ENCODE data around the gene RGS1. TPM values are rescaled to one million over a fixed set of nuclear protein-coding genes. Genes with fewer than 3 reads are reported as not detected.

RGS1 gene
- total RNA-seq, 2 experiments from 2014 or later = 23.5 to 27.1 TPM

- Mint-ChIP-seq H3K27ac (peak overlapping the region; percentile 63), H3K9me3 (no peaks in the 10 kb centered on the region), H3K36me3 (peaks cover 2% of the 10 kb centered on the region), H3K27me3 (no peaks in the 10 kb centered on the region), H3K4me3 (no peak overlapping the region), H3K4me1 (ENCODE audit: low read depth) (peaks cover 49% of the 10 kb centered on the region)
- CTCF ChIA-PET = interaction anchor here (0.6 to 1.5 kb wide), 5 partner anchors 17 to 94 kb away, joined by 3 to 5 read pairs (median 4); no protein-coding TSS in a partner anchor
- POLR2A ChIA-PET = interaction anchor here (1.1 to 1.5 kb wide), 3 partner anchors 11 to 39 kb away, joined by 3 to 5 read pairs (median 3); no protein-coding TSS in a partner anchor
- DNase-seq = no peak
- intact Hi-C loops (cut with micrococcal nuclease) = loop anchor here (1.0 to 5.0 kb wide), 4 partner anchors 8 to 583 kb away; partner anchors contain the start of genes CDC73 and RGS2
Observed at GRCh38 chr1:192539297-192540092, 36.1 kb upstream of the RGS1 start.

DNA sequence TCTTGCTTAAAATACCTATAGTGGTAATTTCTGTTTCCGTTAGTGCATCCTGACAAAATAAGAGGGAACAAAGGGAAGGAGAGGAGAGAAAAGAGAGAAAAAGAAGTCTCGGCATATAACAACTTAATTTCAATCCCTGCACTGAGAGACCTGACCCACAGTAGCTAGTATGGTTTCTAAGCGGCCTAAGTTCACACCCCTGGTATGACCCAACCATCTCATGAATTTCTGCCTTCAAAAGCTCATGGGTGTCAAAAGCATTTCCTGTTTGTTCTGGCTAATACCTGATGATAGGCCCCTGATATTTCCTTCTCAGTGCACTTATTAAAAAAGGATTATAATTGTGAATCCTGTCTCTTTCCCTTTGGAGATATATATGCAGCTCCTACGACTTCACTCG, 32.1 kb upstream of the RGS1 start:
- no peaks in the 10 kb centered on the region for H3K9me3 Mint-ChIP-seq
- H3K27ac Mint-ChIP-seq = no peak overlapping the region
- no peaks in the 10 kb centered on the region for H3K36me3 Mint-ChIP-seq
- POLR2A ChIA-PET = interaction anchor here (1.3 kb wide), 1 partner anchor 27 kb away, joined by 5 read pairs; no protein-coding TSS in a partner anchor
- DNase-seq = no peak
- CTCF ChIA-PET = interaction anchor here (0.9 kb wide), 1 partner anchor 36 kb away, joined by 3 read pairs; no protein-coding TSS in a partner anchor
- intact Hi-C loops (cut with micrococcal nuclease) = no loop called here
- H3K4me1 Mint-ChIP-seq (ENCODE audit: low read depth) = peaks cover 62% of the 10 kb centered on the region
- H3K27me3 Mint-ChIP-seq = no peaks in the 10 kb centered on the region
- H3K4me3 Mint-ChIP-seq = no peak overlapping the region

DNA sequence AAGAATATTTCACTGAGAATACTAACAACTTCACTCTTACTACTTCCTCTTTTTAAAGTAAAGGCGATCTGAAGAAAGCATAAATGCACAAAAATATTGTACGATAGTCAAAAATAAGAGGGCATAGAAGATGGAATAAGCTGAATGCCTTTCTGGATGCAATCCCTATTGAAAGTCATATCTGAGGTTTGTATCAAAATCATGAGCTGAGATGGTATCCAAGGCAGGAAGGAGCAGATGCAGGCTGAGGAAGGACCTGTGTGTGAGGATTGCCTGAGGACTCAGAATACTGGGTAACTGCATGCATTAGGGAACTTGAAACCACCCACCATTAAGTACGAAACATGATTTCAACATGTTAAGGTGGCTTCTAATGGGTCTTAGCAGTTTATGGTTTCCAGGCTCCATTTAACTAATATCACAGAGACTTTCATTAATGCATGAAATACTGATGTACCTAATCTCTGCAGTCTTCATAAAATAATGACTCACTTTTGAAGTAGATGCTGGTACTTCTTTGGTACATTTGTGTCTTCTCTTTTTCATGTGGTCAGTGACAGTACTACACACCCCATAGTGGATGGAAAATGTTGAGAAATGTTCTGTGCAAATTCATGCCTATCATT, 29.6 kb upstream of the RGS1 start:
- ChIA-PET CTCF (interaction anchor here (0.7 to 2.9 kb wide), 7 partner anchors 30 to 91 kb away, joined by 3 to 9 read pairs (median 5); no protein-coding TSS in a partner anchor), POLR2A (interaction anchor here (2.3 to 3.0 kb wide), 2 partner anchors 28 to 33 kb away, joined by 9 to 18 read pairs; no protein-coding TSS in a partner anchor)
- intact Hi-C loops (cut with micrococcal nuclease) = loop anchor here (1.0 kb wide), 5 partner anchors 13 to 55 kb away; partner anchors contain the start of gene RGS1

DNA sequence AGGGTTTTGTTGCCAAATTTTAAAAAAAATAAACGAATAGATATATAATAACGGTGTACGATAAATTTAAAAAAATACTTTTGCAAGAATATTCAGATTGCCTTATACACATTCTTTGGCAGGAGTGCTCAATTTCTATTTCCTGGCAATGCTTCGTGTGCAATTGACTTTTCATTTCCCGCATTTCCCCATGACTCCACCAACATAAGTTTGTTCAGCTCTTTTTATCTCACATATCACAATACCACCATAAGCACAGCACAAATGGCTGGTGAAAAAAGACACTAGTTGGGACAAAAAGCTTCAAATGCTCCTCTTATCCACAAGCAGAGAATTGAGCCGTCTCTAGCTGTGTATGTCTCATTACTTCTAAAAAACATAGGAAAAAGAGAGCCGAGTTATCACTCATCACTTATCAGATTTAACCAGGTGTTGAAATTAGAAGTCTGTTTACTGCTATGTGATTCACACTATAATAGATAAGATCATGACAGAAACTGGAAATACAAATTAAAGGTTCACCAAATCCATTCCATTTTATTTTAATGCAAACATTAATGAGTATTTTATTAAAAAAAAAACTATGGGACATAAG, 28.9 kb upstream of the RGS1 start:
- peak overlapping the region; percentile 27 for H3K4me3 Mint-ChIP-seq

More for the DNA sequence above, 29.6 kb upstream of the RGS1 start:
- H3K27me3 Mint-ChIP-seq = no peaks in the 10 kb centered on the region
- H3K27ac Mint-ChIP-seq = peak overlapping the region; percentile 46
- H3K36me3 Mint-ChIP-seq = no peaks in the 10 kb centered on the region
- no peaks in the 10 kb centered on the region for H3K9me3 Mint-ChIP-seq
- peak overlapping the region; percentile 30 for H3K4me3 Mint-ChIP-seq
- no peak for DNase-seq
- H3K4me1 Mint-ChIP-seq (ENCODE audit: low read depth) = peaks cover 60% of the 10 kb centered on the region

DNA sequence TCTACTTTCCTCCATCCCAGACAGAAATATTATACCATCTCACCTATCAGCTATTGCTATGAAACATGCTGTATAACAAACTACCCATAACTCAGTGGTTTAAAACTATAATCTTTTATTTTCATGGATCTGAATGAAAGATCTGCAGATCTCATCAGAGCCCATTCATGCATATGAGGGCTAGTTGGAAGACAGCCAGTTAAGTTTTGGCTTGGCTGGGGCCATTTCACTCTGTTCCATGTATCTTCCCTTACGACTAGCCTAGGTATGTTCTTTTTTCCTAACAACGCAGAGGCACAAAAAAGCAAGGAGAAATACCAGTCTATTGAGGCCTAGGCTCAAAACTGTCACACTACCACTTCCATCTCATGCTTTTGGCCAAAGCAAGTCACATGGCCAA, 28.1 kb upstream of the RGS1 start:
- POLR2A ChIA-PET = no interaction called here
- Mint-ChIP-seq H3K27ac (no peak overlapping the region), H3K4me3 (no peak overlapping the region), H3K36me3 (no peaks in the 10 kb centered on the region), H3K9me3 (no peaks in the 10 kb centered on the region), H3K4me1 (ENCODE audit: low read depth) (peaks cover 67% of the 10 kb centered on the region), H3K27me3 (no peaks in the 10 kb centered on the region)
- CTCF ChIA-PET = interaction anchor here (1.4 to 2.9 kb wide), 2 partner anchors 31 to 73 kb away, joined by 6 to 9 read pairs; no protein-coding TSS in a partner anchor
- intact Hi-C loops (cut with micrococcal nuclease) = loop anchor here (1.0 kb wide), 1 partner anchor 8 kb away; no protein-coding TSS in a partner anchor
- DNase-seq = no peak

More for the DNA sequence above, 28.9 kb upstream of the RGS1 start:
- Mint-ChIP-seq H3K27me3 (no peaks in the 10 kb centered on the region), H3K9me3 (no peaks in the 10 kb centered on the region), H3K4me1 (ENCODE audit: low read depth) (peaks cover 62% of the 10 kb centered on the region), H3K27ac (peak overlapping the region; percentile 73), H3K36me3 (no peaks in the 10 kb centered on the region)
- ChIA-PET POLR2A (interaction anchor here (2.3 to 3.0 kb wide), 2 partner anchors 29 to 32 kb away, joined by 9 to 18 read pairs; no protein-coding TSS in a partner anchor), CTCF (interaction anchor here (1.0 to 2.9 kb wide), 5 partner anchors 30 to 72 kb away, joined by 3 to 9 read pairs (median 6); no protein-coding TSS in a partner anchor)
- intact Hi-C loops (cut with micrococcal nuclease) = loop anchor here (1.0 kb wide), 2 partner anchors 7 to 13 kb away; no protein-coding TSS in a partner anchor
- no peak for DNase-seq

DNA sequence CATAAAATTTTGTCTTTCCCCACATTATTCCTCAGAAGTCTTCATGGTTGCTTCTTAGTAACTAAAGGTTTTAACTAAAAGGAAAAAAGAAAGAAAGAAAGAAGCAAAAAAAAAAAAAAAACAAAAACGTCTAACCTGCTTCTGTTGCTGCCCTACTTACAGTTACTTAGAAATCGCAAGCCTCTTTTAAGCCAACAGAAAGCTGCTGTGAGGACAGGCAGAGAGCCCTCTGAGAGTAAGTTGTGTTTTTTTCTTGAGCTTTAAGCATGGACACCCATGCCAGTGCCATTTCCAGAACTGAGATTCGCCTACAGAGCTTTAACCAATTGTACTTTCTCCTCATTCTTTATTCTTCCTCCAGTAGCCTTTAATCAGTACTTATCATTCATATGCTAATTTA, 25.6 kb upstream of the RGS1 start:
- CTCF ChIA-PET = interaction anchor here (0.7 to 1.0 kb wide), 2 partner anchors 8 to 20 kb away, joined by 3 read pairs; no protein-coding TSS in a partner anchor
- H3K27ac Mint-ChIP-seq = peak overlapping the region; percentile 61
- H3K4me1 Mint-ChIP-seq (ENCODE audit: low read depth) = peaks cover 63% of the 10 kb centered on the region
- no peak for DNase-seq
- no peaks in the 10 kb centered on the region for H3K36me3 Mint-ChIP-seq
- H3K4me3 Mint-ChIP-seq = no peak overlapping the region
- no peaks in the 10 kb centered on the region for H3K9me3 Mint-ChIP-seq
- no peaks in the 10 kb centered on the region for H3K27me3 Mint-ChIP-seq
- POLR2A ChIA-PET = interaction anchor here (1.8 to 2.1 kb wide), 2 partner anchors 11 to 29 kb away, joined by 5 to 21 read pairs; no protein-coding TSS in a partner anchor
- intact Hi-C loops (cut with micrococcal nuclease) = loop anchor here (5.0 kb wide), 1 partner anchor 257 kb away; the partner anchor contains the start of gene RGS2

DNA sequence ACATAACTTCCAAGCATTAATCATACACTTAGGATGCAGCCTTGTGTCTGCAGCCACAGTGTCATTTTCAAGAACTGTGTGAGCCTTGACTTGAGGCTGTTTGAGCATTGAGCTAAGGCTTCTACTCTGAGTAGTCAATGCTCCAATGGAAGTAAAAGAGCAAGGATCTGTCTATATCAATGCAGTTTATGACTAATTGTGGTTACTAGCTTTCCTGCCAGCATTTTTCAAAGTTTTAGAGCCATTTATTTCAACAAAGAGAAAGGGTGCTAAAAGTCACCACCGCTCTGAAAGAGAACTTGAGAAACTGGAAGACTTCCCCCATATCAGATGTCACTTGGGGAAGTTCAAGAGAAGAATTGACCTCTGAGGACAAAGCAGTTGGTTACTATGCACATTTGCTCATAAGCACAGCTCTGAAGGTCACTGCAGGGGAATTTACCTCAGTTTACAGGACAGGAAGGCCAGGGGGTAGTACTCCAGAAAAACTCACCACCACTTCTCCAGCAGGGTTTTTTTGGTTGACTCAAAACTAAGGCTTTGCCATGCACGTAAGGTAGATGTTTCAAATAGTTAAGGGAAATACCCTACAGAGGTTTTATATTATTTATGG, 24.5 kb upstream of the RGS1 start:
- H3K4me1 Mint-ChIP-seq (ENCODE audit: low read depth) = peaks cover 55% of the 10 kb centered on the region
- ChIA-PET CTCF (interaction anchor here (1.0 to 1.5 kb wide), 6 partner anchors 9 to 77 kb away, joined by 3 to 4 read pairs (median 4); no protein-coding TSS in a partner anchor), POLR2A (interaction anchor here (1.3 to 2.1 kb wide), 3 partner anchors 12 to 28 kb away, joined by 5 to 21 read pairs (median 5); no protein-coding TSS in a partner anchor)
- no peaks in the 10 kb centered on the region for H3K36me3 Mint-ChIP-seq
- intact Hi-C loops (cut with micrococcal nuclease) = loop anchor here (1.0 to 5.0 kb wide), 2 partner anchors 24 to 256 kb away; partner anchors contain the start of genes RGS1 and RGS2
- no peaks in the 10 kb centered on the region for H3K9me3 Mint-ChIP-seq
- peak; percentile 27 for DNase-seq
- peak overlapping the region; percentile 12 for H3K4me3 Mint-ChIP-seq
- H3K27me3 Mint-ChIP-seq = no peaks in the 10 kb centered on the region
- H3K27ac Mint-ChIP-seq = peak overlapping the region; percentile 81

GRCh38 chr1:192552760-192553191, 22.8 kb upstream of the RGS1 start:
- Mint-ChIP-seq H3K4me1 (ENCODE audit: low read depth) (peaks cover 45% of the 10 kb centered on the region), H3K27me3 (no peaks in the 10 kb centered on the region), H3K4me3 (peak overlapping the region; percentile 0), H3K27ac (peak overlapping the region; percentile 20), H3K36me3 (no peaks in the 10 kb centered on the region), H3K9me3 (no peaks in the 10 kb centered on the region)
- DNase-seq = no peak
- intact Hi-C loops (cut with micrococcal nuclease) = loop anchor here (5.0 kb wide), 1 partner anchor 255 kb away; the partner anchor contains the start of gene RGS2
- ChIA-PET POLR2A (interaction anchor here (2.2 kb wide), 1 partner anchor 8 kb away, joined by 6 read pairs; no protein-coding TSS in a partner anchor), CTCF (interaction anchor here (0.7 to 1.5 kb wide), 2 partner anchors 22 to 79 kb away, joined by 3 to 5 read pairs; no protein-coding TSS in a partner anchor)

- Mint-ChIP-seq H3K36me3 (no peaks in the 10 kb centered on the region), H3K27me3 (no peaks in the 10 kb centered on the region), H3K4me1 (ENCODE audit: low read depth) (peaks cover 55% of the 10 kb centered on the region), H3K27ac (peak overlapping the region; percentile 34), H3K4me3 (no peak overlapping the region), H3K9me3 (no peaks in the 10 kb centered on the region)
- ChIA-PET POLR2A (interaction anchor here (2.2 kb wide), 1 partner anchor 9 kb away, joined by 6 read pairs; no protein-coding TSS in a partner anchor), CTCF (interaction anchor here (1.2 to 2.1 kb wide), 3 partner anchors 21 to 80 kb away, joined by 3 to 5 read pairs (median 5); no protein-coding TSS in a partner anchor)
- intact Hi-C loops (cut with micrococcal nuclease) = loop anchor here (5.0 kb wide), 1 partner anchor 254 kb away; the partner anchor contains the start of gene RGS2
- no peak for DNase-seq
Observed at GRCh38 chr1:192553741-192554140, 21.8 kb upstream of the RGS1 start.

- Mint-ChIP-seq H3K27ac (no peak overlapping the region), H3K4me1 (ENCODE audit: low read depth) (peaks cover 58% of the 10 kb centered on the region), H3K27me3 (no peaks in the 10 kb centered on the region), H3K9me3 (no peaks in the 10 kb centered on the region), H3K4me3 (no peak overlapping the region), H3K36me3 (no peaks in the 10 kb centered on the region)
- CTCF ChIA-PET = interaction anchor here (0.9 to 2.1 kb wide), 2 partner anchors 19 to 25 kb away, joined by 3 to 5 read pairs; no protein-coding TSS in a partner anchor
- DNase-seq = no peak
- POLR2A ChIA-PET = interaction anchor here (2.2 kb wide), 1 partner anchor 10 kb away, joined by 6 read pairs; no protein-coding TSS in a partner anchor
- intact Hi-C loops (cut with micrococcal nuclease) = loop anchor here (5.0 kb wide), 1 partner anchor 252 kb away; the partner anchor contains the start of gene RGS2
Observed at GRCh38 chr1:192554904-192555303, 20.7 kb upstream of the RGS1 start.

Data from activated CD4-positive, alpha-beta memory T cell treated with anti-CD3 and anti-CD28 coated beads for 36 hours (primary cell).